Lower leg skin (tissue), 4 donors: ENCODE results near the gene PSMD9. TPM values are rescaled to one million over a fixed set of nuclear protein-coding genes. Genes with fewer than 3 reads are reported as not detected.

ENCODE experiments used
- DNase-seq, 2 donors: peaks; one replicate each; pipeline ENCODE4 v3.0.0-alpha.2; 2019; ENCODE audit warnings: low spot score in 2 of 2
- H3K4me3 ChIP-seq: fragments of 200-600 bp; sonication (generic); 2 replicates; pipeline ENCODE4 v1.5.1; 2017; ENCODE audit warnings: mild to moderate bottlenecking, low read depth; ENCODE audit not compliant: poor library complexity, severe bottlenecking
- CTCF ChIP-seq, 3 donors: fragments of 450-650 bp; IDR thresholded peaks; one replicate each; pipeline ENCODE4 v1.5.1; 2016; ENCODE audit warnings: antibody characterized with exemption in 3 of 3, mild to moderate bottlenecking in 3 of 3, moderate library complexity in 2 of 3
- POLR2A ChIP-seq, 2 donors: fragments of 450-650 bp; IDR thresholded peaks; one replicate each; pipeline ENCODE4 v1.6.1; 2016 to 2017; ENCODE audit warnings: antibody characterized with exemption in 2 of 2, mild to moderate bottlenecking in 1 of 2, moderate library complexity in 1 of 2
- WGBS, 2 donors: methylation state at CpG; one replicate each; pipeline ENCODE4 v1.1.5; 2018; 5-methylcytosine and 5-hydroxymethylcytosine counted together
- intact Hi-C: fragments of 100-400 bp; cut with DNase I; formaldehyde crosslinking; loops from one replicate; pipeline ENCODE4 v1.15.0; 2023; ENCODE audit warnings: low total_unique reads
- total RNA-seq, 4 donors: library from RNA; depleted of rRNA; stranded (reverse); fragments of >200 nt; gene quantifications; one replicate each; pipeline ENCODE4 v1.1.0, GENCODE V29; 2016

Gene PSMD9
- total RNA-seq, 4 donors from 2014 or later: 67.9 to 87.5 (median 82.7) TPM

GRCh38 chr12:121939992-121940766 lies 51.6 kb downstream of the PSMD9 start:
- TF ChIP-seq POLR2A (IDR thresholded peaks at IDR 0.05): no peak
- TF ChIP-seq CTCF (IDR thresholded peaks at IDR 0.05): no peak
- intact Hi-C loops: loop anchor here (10.0 kb wide), 1 partner anchor 185 kb away; no protein-coding TSS in a partner anchor
- 80 to 92% methylated on average over 4 of the region's 4 CpGs for WGBS, 2 donors
- DNase-seq: no peak
- no peak overlapping the region for H3K4me3 ChIP-seq

GRCh38 chr12:121942145-121942718 lies 53.6 kb downstream of the PSMD9 start:
- TF ChIP-seq POLR2A (IDR thresholded peaks at IDR 0.05): no peak
- TF ChIP-seq CTCF (IDR thresholded peaks at IDR 0.05): no peak
- no peak overlapping the region for H3K4me3 ChIP-seq
- DNase-seq: no peak
- intact Hi-C loops: no loop called here
- WGBS, 2 donors: 94 to 96% methylated on average over 15 of the region's 15 CpGs

- H3K4me3 ChIP-seq: no peak overlapping the region
- no peak for TF ChIP-seq CTCF (IDR thresholded peaks at IDR 0.05)
- no peak for TF ChIP-seq POLR2A (IDR thresholded peaks at IDR 0.05)
- DNase-seq: no peak
- intact Hi-C loops: no loop called here
Observed at GRCh38 chr12:121943926-121944325, 55.3 kb downstream of the PSMD9 start.

- intact Hi-C loops: no loop called here
- TF ChIP-seq POLR2A (IDR thresholded peaks at IDR 0.05) (no peak), CTCF (IDR thresholded peaks at IDR 0.05) (no peak)
- WGBS, 2 donors: 98% methylated on average over 2 of the region's 2 CpGs
- DNase-seq: no peak
- no peak overlapping the region for H3K4me3 ChIP-seq
Observed at GRCh38 chr12:121946313-121947025, 57.9 kb downstream of the PSMD9 start.

- DNase-seq: no peak
- 80 to 90% methylated on average over 2 of the region's 2 CpGs for WGBS, 2 donors
- intact Hi-C loops: no loop called here
- H3K4me3 ChIP-seq: no peak overlapping the region
- TF ChIP-seq POLR2A (IDR thresholded peaks at IDR 0.05) (no peak), CTCF (IDR thresholded peaks at IDR 0.05) (no peak)
Observed at GRCh38 chr12:121947981-121948380, 59.4 kb downstream of the PSMD9 start.
